GM23338 (cell line): ENCODE measurements around the gene CHN1. TPM values are rescaled to one million over a fixed set of nuclear protein-coding genes. Genes with fewer than 3 reads are reported as not detected.

Source experiments
- ATAC-seq: fragments of 200-7000 bp; cut with Tn5 transposase; 3 replicates; pipeline ENCODE4 v1.9.1; 2020
- DNase-seq: peaks from one replicate; pipeline ENCODE4 v3.0.0-alpha.2; 2015; ENCODE audit warnings: low spot score
- H2AFZ ChIP-seq: fragments of 200-600 bp; sonication (generic); 2 replicates; pipeline ENCODE4 v1.8.0; 2016; ENCODE audit warnings: antibody characterized with exemption, mild to moderate bottlenecking, moderate library complexity
- H3F3A ChIP-seq: fragments of 200-600 bp; sonication (generic); replicated peaks from 2 replicates; pipeline ENCODE4 v1.8.0; 2017; ENCODE audit warnings: antibody characterized with exemption, mixed run types, low read depth
- H3K27ac ChIP-seq: fragments of 200-600 bp; sonication (generic); 2 replicates; pipeline ENCODE4 v1.6.1; 2016; ENCODE audit warnings: low read depth
- H3K27me3 ChIP-seq: fragments of 200-600 bp; sonication (generic); 2 replicates; pipeline ENCODE4 v1.8.0; 2016; ENCODE audit warnings: mild to moderate bottlenecking, mixed run types, moderate library complexity; ENCODE audit not compliant: insufficient read depth
- H3K36me3 ChIP-seq: fragments of 200-600 bp; sonication (generic); 2 replicates; pipeline ENCODE4 v1.8.0; 2016; ENCODE audit warnings: mild to moderate bottlenecking; ENCODE audit not compliant: insufficient read depth
- H3K4me1 ChIP-seq: fragments of 200-600 bp; sonication (generic); 2 replicates; pipeline ENCODE4 v1.8.0; 2016; ENCODE audit warnings: mild to moderate bottlenecking, moderate library complexity; ENCODE audit not compliant: insufficient read depth
- H3K4me2 ChIP-seq: fragments of 200-600 bp; sonication (generic); 2 replicates; pipeline ENCODE4 v1.7.1; 2017; ENCODE audit warnings: mixed run types
- H3K4me3 ChIP-seq: fragments of 200-600 bp; sonication (generic); 2 replicates; pipeline ENCODE4 v1.6.1; 2016; ENCODE audit warnings: mixed run types
- H3K79me2 ChIP-seq: fragments of 200-600 bp; sonication (generic); replicated peaks from 2 replicates; pipeline ENCODE4 v1.8.0; 2017; ENCODE audit warnings: mild to moderate bottlenecking; ENCODE audit not compliant: insufficient read depth
- H3K9me2 ChIP-seq: fragments of 200-600 bp; sonication (generic); 2 replicates; pipeline ENCODE4 v1.8.0; 2017; ENCODE audit not compliant: insufficient read depth
- H4K20me1 ChIP-seq: fragments of 200-600 bp; sonication (generic); replicated peaks from 2 replicates; pipeline ENCODE4 v1.8.0; 2017; ENCODE audit warnings: mild to moderate bottlenecking; ENCODE audit not compliant: insufficient read depth
- H3K27ac Mint-ChIP-seq: 2 replicates; pipeline ENCODE4 v1.8.0; 2020; ENCODE audit warnings: inconsistent platforms, mild to moderate bottlenecking, moderate library complexity, mixed read lengths
- H3K27me3 Mint-ChIP-seq: 3 replicates; pipeline ENCODE4 v1.8.0; 2022; ENCODE audit warnings: low read depth, mild to moderate bottlenecking, moderate library complexity, mixed read lengths, inconsistent platforms; ENCODE audit not compliant: insufficient read depth, poor library complexity
- H3K36me3 Mint-ChIP-seq: 3 replicates; pipeline ENCODE4 v1.8.0; 2021; ENCODE audit warnings: low read depth, mild to moderate bottlenecking, inconsistent platforms, moderate library complexity, mixed read lengths
- H3K4me1 Mint-ChIP-seq: 3 replicates; pipeline ENCODE4 v1.8.0; 2020; ENCODE audit warnings: mild to moderate bottlenecking, inconsistent platforms, mixed read lengths
- H3K4me3 Mint-ChIP-seq: 3 replicates; pipeline ENCODE4 v1.8.0; 2021; ENCODE audit warnings: moderate library complexity, mild to moderate bottlenecking, inconsistent platforms, mixed read lengths
- H3K9me3 Mint-ChIP-seq: 3 replicates; pipeline ENCODE4 v1.8.0; 2020; ENCODE audit warnings: moderate library complexity, mild to moderate bottlenecking, inconsistent platforms, mixed read lengths
- CREB1 ChIP-seq: fragments of 250-450 bp; sonication (Bioruptor Pico); IDR thresholded peaks from 2 replicates; pipeline ENCODE4 v1.5.0; 2020; ENCODE audit warnings: low read depth, mild to moderate bottlenecking, moderate library complexity
- EZH2phosphoT487 ChIP-seq: fragments of 200-600 bp; sonication (generic); IDR thresholded peaks from one replicate; pipeline ENCODE4 v1.8.1; 2018; ENCODE audit warnings: antibody characterized with exemption; ENCODE audit not compliant: unreplicated experiment
- NANOG ChIP-seq: IDR thresholded peaks from 2 replicates; pipeline ENCODE4 v1.6.1; 2016; ENCODE audit warnings: antibody characterized with exemption, borderline replicate concordance
- POLR2AphosphoS5 ChIP-seq: IDR thresholded peaks from 2 replicates; pipeline ENCODE4 v1.6.1; 2016; ENCODE audit warnings: antibody characterized with exemption, low read depth
- STAT1 ChIP-seq: IDR thresholded peaks from one replicate; pipeline ENCODE4 v1.6.1; 2016; ENCODE audit warnings: antibody characterized with exemption; ENCODE audit not compliant: unreplicated experiment
- ZNF331 ChIP-seq: fragments of 250-450 bp; sonication (Bioruptor Pico); IDR thresholded peaks from 2 replicates; pipeline ENCODE4 v1.5.0; 2020; ENCODE audit warnings: low read depth, mild to moderate bottlenecking, moderate library complexity
- polyA plus RNA-seq: library from polyadenylated mRNA; unstranded; fragments of >200 nt; fragmentation: Nextera tagmentation; extraction: Ambion mirVana; gene quantifications from 2 replicates; pipeline ENCODE4 v1.2.1, GENCODE V29; 2016
- total RNA-seq: library from RNA; depleted of rRNA; stranded (reverse); fragments of >200 nt; shearing (Covaris generic); gene quantifications from 2 replicates; pipeline ENCODE4 v1.2.3, GENCODE V29; 2014
- TF ChIP-seq, protein P1 (sequence below): fragments of 250-450 bp; sonication (Bioruptor Pico); IDR thresholded peaks from 2 replicates; pipeline ENCODE4 v1.5.0; 2020; ENCODE audit warnings: mild to moderate bottlenecking, moderate library complexity
- TF ChIP-seq, protein P2 (sequence below): IDR thresholded peaks from one replicate; pipeline ENCODE4 v1.6.1; 2018; ENCODE audit warnings: antibody characterized with exemption; ENCODE audit not compliant: unreplicated experiment
- TF ChIP-seq, protein P3 (sequence below): IDR thresholded peaks from 2 replicates; pipeline ENCODE4 v1.6.1; 2016; ENCODE audit warnings: antibody characterized with exemption

Gene CHN1
- total and polyA plus RNA-seq, 2 experiments from 2014 or later, result 28.1 to 36.5 TPM

DNA sequence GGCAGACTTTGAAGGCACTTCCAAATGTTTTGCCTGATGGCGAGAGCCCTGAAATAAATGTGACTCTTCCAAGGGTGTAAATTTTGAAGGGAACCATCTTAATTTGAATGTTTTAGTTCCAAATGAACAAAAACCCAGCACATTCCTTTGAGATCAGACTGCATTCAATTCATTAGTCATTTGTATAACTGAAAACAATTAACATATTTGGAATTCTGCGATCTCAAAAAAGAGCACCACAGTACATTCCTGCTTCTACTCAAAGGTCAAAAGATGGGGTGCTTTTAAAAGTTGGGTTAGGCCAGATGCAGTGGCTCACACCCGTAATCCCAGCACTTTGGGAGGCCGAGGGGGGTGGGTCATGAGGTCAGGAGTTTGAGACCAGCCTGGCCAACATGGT, 202.7 kb downstream of the CHN1 start:
- Mint-ChIP-seq H3K27me3 (no peaks in the 10 kb centered on the region), H3K4me3 (no peak overlapping the region), H3K9me3 (no peaks in the 10 kb centered on the region), H3K4me1 (peaks cover 7% of the 10 kb centered on the region; the same call in 2 of the 3 replicates), H3K27ac (no peak overlapping the region; the same call in 1 of the 2 replicates), H3K36me3 (peaks cover 40% of the 10 kb centered on the region; the same call in 2 of the 3 replicates)
- no peak overlapping the region for H3K4me2 ChIP-seq
- H3K27me3 ChIP-seq, result no peaks in the 10 kb centered on the region
- no peak for ATAC-seq
- H3K27ac ChIP-seq, result no peak overlapping the region
- TF ChIP-seq, protein P1, sequence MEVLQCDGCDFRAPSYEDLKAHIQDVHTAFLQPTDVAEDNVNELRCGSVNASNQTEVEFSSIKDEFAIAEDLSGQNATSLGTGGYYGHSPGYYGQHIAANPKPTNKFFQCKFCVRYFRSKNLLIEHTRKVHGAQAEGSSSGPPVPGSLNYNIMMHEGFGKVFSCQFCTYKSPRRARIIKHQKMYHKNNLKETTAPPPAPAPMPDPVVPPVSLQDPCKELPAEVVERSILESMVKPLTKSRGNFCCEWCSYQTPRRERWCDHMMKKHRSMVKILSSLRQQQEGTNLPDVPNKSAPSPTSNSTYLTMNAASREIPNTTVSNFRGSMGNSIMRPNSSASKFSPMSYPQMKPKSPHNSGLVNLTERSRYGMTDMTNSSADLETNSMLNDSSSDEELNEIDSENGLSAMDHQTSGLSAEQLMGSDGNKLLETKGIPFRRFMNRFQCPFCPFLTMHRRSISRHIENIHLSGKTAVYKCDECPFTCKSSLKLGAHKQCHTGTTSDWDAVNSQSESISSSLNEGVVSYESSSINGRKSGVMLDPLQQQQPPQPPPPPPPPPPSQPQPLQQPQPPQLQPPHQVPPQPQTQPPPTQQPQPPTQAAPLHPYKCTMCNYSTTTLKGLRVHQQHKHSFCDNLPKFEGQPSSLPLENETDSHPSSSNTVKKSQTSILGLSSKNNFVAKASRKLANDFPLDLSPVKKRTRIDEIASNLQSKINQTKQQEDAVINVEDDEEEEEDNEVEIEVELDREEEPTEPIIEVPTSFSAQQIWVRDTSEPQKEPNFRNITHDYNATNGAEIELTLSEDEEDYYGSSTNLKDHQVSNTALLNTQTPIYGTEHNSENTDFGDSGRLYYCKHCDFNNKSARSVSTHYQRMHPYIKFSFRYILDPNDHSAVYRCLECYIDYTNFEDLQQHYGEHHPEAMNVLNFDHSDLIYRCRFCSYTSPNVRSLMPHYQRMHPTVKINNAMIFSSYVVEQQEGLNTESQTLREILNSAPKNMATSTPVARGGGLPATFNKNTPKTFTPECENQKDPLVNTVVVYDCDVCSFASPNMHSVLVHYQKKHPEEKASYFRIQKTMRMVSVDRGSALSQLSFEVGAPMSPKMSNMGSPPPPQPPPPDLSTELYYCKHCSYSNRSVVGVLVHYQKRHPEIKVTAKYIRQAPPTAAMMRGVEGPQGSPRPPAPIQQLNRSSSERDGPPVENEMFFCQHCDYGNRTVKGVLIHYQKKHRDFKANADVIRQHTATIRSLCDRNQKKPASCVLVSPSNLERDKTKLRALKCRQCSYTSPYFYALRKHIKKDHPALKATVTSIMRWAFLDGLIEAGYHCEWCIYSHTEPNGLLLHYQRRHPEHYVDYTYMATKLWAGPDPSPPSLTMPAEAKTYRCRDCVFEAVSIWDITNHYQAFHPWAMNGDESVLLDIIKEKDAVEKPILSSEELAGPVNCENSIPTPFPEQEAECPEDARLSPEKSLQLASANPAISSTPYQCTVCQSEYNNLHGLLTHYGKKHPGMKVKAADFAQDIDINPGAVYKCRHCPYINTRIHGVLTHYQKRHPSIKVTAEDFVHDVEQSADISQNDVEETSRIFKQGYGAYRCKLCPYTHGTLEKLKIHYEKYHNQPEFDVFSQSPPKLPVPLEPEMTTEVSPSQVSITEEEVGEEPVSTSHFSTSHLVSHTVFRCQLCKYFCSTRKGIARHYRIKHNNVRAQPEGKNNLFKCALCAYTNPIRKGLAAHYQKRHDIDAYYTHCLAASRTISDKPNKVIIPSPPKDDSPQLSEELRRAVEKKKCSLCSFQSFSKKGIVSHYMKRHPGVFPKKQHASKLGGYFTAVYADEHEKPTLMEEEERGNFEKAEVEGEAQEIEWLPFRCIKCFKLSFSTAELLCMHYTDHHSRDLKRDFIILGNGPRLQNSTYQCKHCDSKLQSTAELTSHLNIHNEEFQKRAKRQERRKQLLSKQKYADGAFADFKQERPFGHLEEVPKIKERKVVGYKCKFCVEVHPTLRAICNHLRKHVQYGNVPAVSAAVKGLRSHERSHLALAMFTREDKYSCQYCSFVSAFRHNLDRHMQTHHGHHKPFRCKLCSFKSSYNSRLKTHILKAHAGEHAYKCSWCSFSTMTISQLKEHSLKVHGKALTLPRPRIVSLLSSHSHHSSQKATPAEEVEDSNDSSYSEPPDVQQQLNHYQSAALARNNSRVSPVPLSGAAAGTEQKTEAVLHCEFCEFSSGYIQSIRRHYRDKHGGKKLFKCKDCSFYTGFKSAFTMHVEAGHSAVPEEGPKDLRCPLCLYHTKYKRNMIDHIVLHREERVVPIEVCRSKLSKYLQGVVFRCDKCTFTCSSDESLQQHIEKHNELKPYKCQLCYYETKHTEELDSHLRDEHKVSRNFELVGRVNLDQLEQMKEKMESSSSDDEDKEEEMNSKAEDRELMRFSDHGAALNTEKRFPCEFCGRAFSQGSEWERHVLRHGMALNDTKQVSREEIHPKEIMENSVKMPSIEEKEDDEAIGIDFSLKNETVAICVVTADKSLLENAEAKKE, result no peak
- TF ChIP-seq, protein P2, sequence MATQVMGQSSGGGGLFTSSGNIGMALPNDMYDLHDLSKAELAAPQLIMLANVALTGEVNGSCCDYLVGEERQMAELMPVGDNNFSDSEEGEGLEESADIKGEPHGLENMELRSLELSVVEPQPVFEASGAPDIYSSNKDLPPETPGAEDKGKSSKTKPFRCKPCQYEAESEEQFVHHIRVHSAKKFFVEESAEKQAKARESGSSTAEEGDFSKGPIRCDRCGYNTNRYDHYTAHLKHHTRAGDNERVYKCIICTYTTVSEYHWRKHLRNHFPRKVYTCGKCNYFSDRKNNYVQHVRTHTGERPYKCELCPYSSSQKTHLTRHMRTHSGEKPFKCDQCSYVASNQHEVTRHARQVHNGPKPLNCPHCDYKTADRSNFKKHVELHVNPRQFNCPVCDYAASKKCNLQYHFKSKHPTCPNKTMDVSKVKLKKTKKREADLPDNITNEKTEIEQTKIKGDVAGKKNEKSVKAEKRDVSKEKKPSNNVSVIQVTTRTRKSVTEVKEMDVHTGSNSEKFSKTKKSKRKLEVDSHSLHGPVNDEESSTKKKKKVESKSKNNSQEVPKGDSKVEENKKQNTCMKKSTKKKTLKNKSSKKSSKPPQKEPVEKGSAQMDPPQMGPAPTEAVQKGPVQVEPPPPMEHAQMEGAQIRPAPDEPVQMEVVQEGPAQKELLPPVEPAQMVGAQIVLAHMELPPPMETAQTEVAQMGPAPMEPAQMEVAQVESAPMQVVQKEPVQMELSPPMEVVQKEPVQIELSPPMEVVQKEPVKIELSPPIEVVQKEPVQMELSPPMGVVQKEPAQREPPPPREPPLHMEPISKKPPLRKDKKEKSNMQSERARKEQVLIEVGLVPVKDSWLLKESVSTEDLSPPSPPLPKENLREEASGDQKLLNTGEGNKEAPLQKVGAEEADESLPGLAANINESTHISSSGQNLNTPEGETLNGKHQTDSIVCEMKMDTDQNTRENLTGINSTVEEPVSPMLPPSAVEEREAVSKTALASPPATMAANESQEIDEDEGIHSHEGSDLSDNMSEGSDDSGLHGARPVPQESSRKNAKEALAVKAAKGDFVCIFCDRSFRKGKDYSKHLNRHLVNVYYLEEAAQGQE, result no peak
- no peak for TF ChIP-seq CREB1 (CRISPR knock-in tag)
- TF ChIP-seq ZNF331, result no peak
- TF ChIP-seq STAT1, result no peak
- TF ChIP-seq, protein P3, sequence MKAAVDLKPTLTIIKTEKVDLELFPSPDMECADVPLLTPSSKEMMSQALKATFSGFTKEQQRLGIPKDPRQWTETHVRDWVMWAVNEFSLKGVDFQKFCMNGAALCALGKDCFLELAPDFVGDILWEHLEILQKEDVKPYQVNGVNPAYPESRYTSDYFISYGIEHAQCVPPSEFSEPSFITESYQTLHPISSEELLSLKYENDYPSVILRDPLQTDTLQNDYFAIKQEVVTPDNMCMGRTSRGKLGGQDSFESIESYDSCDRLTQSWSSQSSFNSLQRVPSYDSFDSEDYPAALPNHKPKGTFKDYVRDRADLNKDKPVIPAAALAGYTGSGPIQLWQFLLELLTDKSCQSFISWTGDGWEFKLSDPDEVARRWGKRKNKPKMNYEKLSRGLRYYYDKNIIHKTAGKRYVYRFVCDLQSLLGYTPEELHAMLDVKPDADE, result no peak
- no peak for TF ChIP-seq EZH2phosphoT487
- TF ChIP-seq POLR2AphosphoS5, result no peak
- TF ChIP-seq NANOG, result no peak
- H3K9me2 ChIP-seq, result no peaks in the 10 kb centered on the region
- peaks cover 9% of the 10 kb centered on the region for H3K4me1 ChIP-seq
- no peaks in the 10 kb centered on the region for H3K79me2 ChIP-seq
- H4K20me1 ChIP-seq, result no peaks in the 10 kb centered on the region
- no peak overlapping the region for H2AFZ ChIP-seq
- H3K4me3 ChIP-seq, result no peak overlapping the region
- no peak for DNase-seq
- no peaks in the 10 kb centered on the region for H3F3A ChIP-seq
- no peaks in the 10 kb centered on the region; the same call in 1 of the 2 replicates for H3K36me3 ChIP-seq
